NCI-H128 (cell line): ENCODE results near the gene PTPRN2.

Experiments used
- DNase-seq: peaks from one replicate; lab custom pipeline; 2025; ENCODE audit not compliant: unreplicated experiment; lab: John Stamatoyannopoulos, UW

PTPRN2 gene

GRCh38 chr7:157890921-157891401 lies 696.7 kb downstream of the PTPRN2 start:
- no peak for DNase-seq

- DNase-seq = no peak
Observed at GRCh38 chr7:157889480-157889879, 698.1 kb downstream of the PTPRN2 start.

GRCh38 chr7:157888579-157888978 lies 699.0 kb downstream of the PTPRN2 start:
- no peak for DNase-seq

GRCh38 chr7:157887400-157887799 lies 700.2 kb downstream of the PTPRN2 start:
- no peak for DNase-seq

- DNase-seq = no peak
Observed at GRCh38 chr7:157886711-157887110, 700.9 kb downstream of the PTPRN2 start.

- no peak for DNase-seq
Observed at GRCh38 chr7:157886266-157886665, 701.4 kb downstream of the PTPRN2 start.

- DNase-seq = no peak
Observed at GRCh38 chr7:157885140-157885539, 702.5 kb downstream of the PTPRN2 start.

- DNase-seq = no peak
Observed at GRCh38 chr7:157884461-157885062, 703.1 kb downstream of the PTPRN2 start.

- DNase-seq = no peak
Observed at GRCh38 chr7:157881048-157881771, 706.4 kb downstream of the PTPRN2 start.

GRCh38 chr7:157879391-157879790 lies 708.2 kb downstream of the PTPRN2 start:
- no peak for DNase-seq

GRCh38 chr7:157877298-157878090 lies 710.1 kb downstream of the PTPRN2 start:
- DNase-seq = no peak

- no peak for DNase-seq
Observed at GRCh38 chr7:157876469-157877285, 710.9 kb downstream of the PTPRN2 start.

GRCh38 chr7:157875230-157876179 lies 712.1 kb downstream of the PTPRN2 start:
- no peak for DNase-seq

GRCh38 chr7:157874870-157875229 lies 712.8 kb downstream of the PTPRN2 start:
- no peak for DNase-seq

GRCh38 chr7:157874208-157874816 lies 713.3 kb downstream of the PTPRN2 start:
- no peak for DNase-seq

- DNase-seq = no peak
Observed at GRCh38 chr7:157873664-157874063, 714.0 kb downstream of the PTPRN2 start.

- no peak for DNase-seq
Observed at GRCh38 chr7:157873181-157873580, 714.4 kb downstream of the PTPRN2 start.

GRCh38 chr7:157872447-157872846 lies 715.2 kb downstream of the PTPRN2 start:
- no peak for DNase-seq

- no peak for DNase-seq
Observed at GRCh38 chr7:157871681-157872080, 715.9 kb downstream of the PTPRN2 start.
